Measurements from ENCODE around the gene SLC25A48. TPM values are rescaled to one million over a fixed set of nuclear protein-coding genes. Genes with fewer than 3 reads are reported as not detected.

SLC25A48 gene
- total RNA-seq, 1 donor from 2014 or later = not detected

GRCh38 chr5:135878156-135878620 is 43.7 kb downstream of the SLC25A48 start:
- TF ChIP-seq CTCF (IDR thresholded peaks at IDR 0.05) = no peak
- ChIA-PET POLR2A (no interaction called here), CTCF (no interaction called here)
- ATAC-seq (ENCODE audit: low read depth) (no peak), DNase-seq (no peak)
- intact Hi-C loops (cut with micrococcal nuclease) = no loop called here
- Mint-ChIP-seq H3K27ac (no peak overlapping the region), H3K9me3 (no peaks in the 10 kb centered on the region), H3K4me3 (no peak overlapping the region), H3K4me1 (no peaks in the 10 kb centered on the region), H3K36me3 (ENCODE audit: low read depth) (no peaks in the 10 kb centered on the region), H3K27me3 (peaks cover 10% of the 10 kb centered on the region)

- no peaks in the 10 kb centered on the region for H3K9me3 Mint-ChIP-seq
- no peaks in the 10 kb centered on the region for H3K4me1 Mint-ChIP-seq
- intact Hi-C loops (cut with micrococcal nuclease) = no loop called here
- ChIA-PET POLR2A (no interaction called here), CTCF (no interaction called here)
- H3K36me3 Mint-ChIP-seq (ENCODE audit: low read depth) = no peaks in the 10 kb centered on the region
- ATAC-seq (ENCODE audit: low read depth) (no peak), DNase-seq (no peak)
- no peak overlapping the region for H3K4me3 Mint-ChIP-seq
- TF ChIP-seq CTCF (IDR thresholded peaks at IDR 0.05) = no peak
- no peak overlapping the region for H3K27ac Mint-ChIP-seq
- peaks cover 13% of the 10 kb centered on the region for H3K27me3 Mint-ChIP-seq
Observed at GRCh38 chr5:135879591-135879990, 45.1 kb downstream of the SLC25A48 start.

- Mint-ChIP-seq H3K27ac (no peak overlapping the region), H3K4me1 (no peaks in the 10 kb centered on the region), H3K27me3 (peaks cover 13% of the 10 kb centered on the region), H3K36me3 (ENCODE audit: low read depth) (no peaks in the 10 kb centered on the region), H3K4me3 (no peak overlapping the region), H3K9me3 (no peaks in the 10 kb centered on the region)
- ATAC-seq (ENCODE audit: low read depth) = no peak
- DNase-seq = no peak
- ChIA-PET CTCF (no interaction called here), POLR2A (no interaction called here)
- intact Hi-C loops (cut with micrococcal nuclease) = no loop called here
- no peak for TF ChIP-seq CTCF (IDR thresholded peaks at IDR 0.05)
Observed at GRCh38 chr5:135880278-135880677, 45.8 kb downstream of the SLC25A48 start.

GRCh38 chr5:135880801-135881200 is 46.3 kb downstream of the SLC25A48 start:
- H3K36me3 Mint-ChIP-seq (ENCODE audit: low read depth) = no peaks in the 10 kb centered on the region
- DNase-seq = no peak
- H3K27ac Mint-ChIP-seq = no peak overlapping the region
- no peak for ATAC-seq (ENCODE audit: low read depth)
- intact Hi-C loops (cut with micrococcal nuclease) = no loop called here
- ChIA-PET POLR2A (no interaction called here), CTCF (no interaction called here)
- no peak overlapping the region for H3K4me3 Mint-ChIP-seq
- no peak for TF ChIP-seq CTCF (IDR thresholded peaks at IDR 0.05)
- no peaks in the 10 kb centered on the region for H3K4me1 Mint-ChIP-seq
- no peaks in the 10 kb centered on the region for H3K9me3 Mint-ChIP-seq
- H3K27me3 Mint-ChIP-seq = peaks cover 13% of the 10 kb centered on the region

- Mint-ChIP-seq H3K27ac (no peak overlapping the region), H3K4me1 (no peaks in the 10 kb centered on the region), H3K9me3 (no peaks in the 10 kb centered on the region), H3K27me3 (peaks cover 13% of the 10 kb centered on the region), H3K4me3 (no peak overlapping the region), H3K36me3 (ENCODE audit: low read depth) (no peaks in the 10 kb centered on the region)
- ATAC-seq (ENCODE audit: low read depth) = no peak
- ChIA-PET POLR2A (no interaction called here), CTCF (interaction anchor here (1.4 kb wide), 1 partner anchor 331 kb away, joined by 4 read pairs; no protein-coding TSS in a partner anchor)
- TF ChIP-seq CTCF (IDR thresholded peaks at IDR 0.05) = no peak
- intact Hi-C loops (cut with micrococcal nuclease) = no loop called here
- DNase-seq = no peak
Observed at GRCh38 chr5:135881244-135881643, 46.8 kb downstream of the SLC25A48 start.
